Spinal cord (tissue), 10 donors: ENCODE measurements around the gene C10orf120. TPM values are rescaled to one million over a fixed set of nuclear protein-coding genes. Genes with fewer than 3 reads are reported as not detected.

Source experiments
- DNase-seq, 6 donors: peaks; one replicate each; pipeline versions ENCODE4 v3.0.0 to v3.0.0-alpha.2; 2013 to 2015; ENCODE audit warnings: low spot score in 6 of 6, low read depth in 4 of 6
- H3K27ac ChIP-seq: one replicate; pipeline ENCODE4 v1.5.1; 2013; ENCODE audit warnings: low read depth, low read length, control low read depth
- H3K27me3 ChIP-seq: one replicate; pipeline ENCODE4 v1.6.1; 2013; ENCODE audit warnings: low read length; ENCODE audit not compliant: control insufficient read depth, insufficient read depth
- H3K36me3 ChIP-seq: one replicate; pipeline ENCODE4 v1.6.1; 2013; ENCODE audit warnings: low read length; ENCODE audit not compliant: control insufficient read depth, insufficient read depth
- H3K4me1 ChIP-seq: one replicate; pipeline ENCODE4 v1.6.1; 2013; ENCODE audit warnings: low read length; ENCODE audit not compliant: control insufficient read depth, insufficient read depth
- H3K4me3 ChIP-seq: one replicate; pipeline ENCODE4 v1.5.1; 2013; ENCODE audit warnings: low read depth, low read length, control low read depth
- H3K9me3 ChIP-seq: one replicate; pipeline ENCODE4 v1.6.1; 2013; ENCODE audit warnings: low read length; ENCODE audit not compliant: control insufficient read depth, insufficient read depth
- WGBS: methylation state at CpG from one replicate; pipeline ENCODE4 v1.1.5; 2013; ENCODE audit warnings: missing lambda C conversion rate; ENCODE audit not compliant: insufficient coverage; 5-methylcytosine and 5-hydroxymethylcytosine counted together
- polyA plus RNA-seq, 2 donors: library from polyadenylated mRNA; unstranded; fragments of 120-200 nt; gene quantifications; one replicate each; pipeline ENCODE4 v1.2.1, GENCODE V29; 2013; ENCODE audit not compliant: insufficient read length in 2 of 2
- total RNA-seq, 2 donors: library from RNA; depleted of rRNA in 1 of 2; stranded (reverse); fragments of 120-200 nt in 1 of 2; fragments of >200 nt in 1 of 2; gene quantifications; one replicate each; pipeline versions ENCODE4 v1.2.3 to v1.2.4, GENCODE V29; 2013 to 2014
- donor health status: healthy.

C10orf120 gene
- total and polyA plus RNA-seq, 4 donors: not detected

- H3K27me3 ChIP-seq: peaks cover 4% of the 10 kb centered on the region
- no peaks in the 10 kb centered on the region for H3K36me3 ChIP-seq
- 84% methylated on average over 8 of the region's 9 CpGs for WGBS
- no peak for DNase-seq
- H3K9me3 ChIP-seq: no peaks in the 10 kb centered on the region
- H3K4me1 ChIP-seq: no peaks in the 10 kb centered on the region
- no peak overlapping the region for H3K4me3 ChIP-seq
- H3K27ac ChIP-seq: no peak overlapping the region
Observed at GRCh38 chr10:122707535-122707934, 7.9 kb upstream of the C10orf120 start.

- Histone ChIP-seq H3K4me1 (no peaks in the 10 kb centered on the region), H3K9me3 (no peaks in the 10 kb centered on the region), H3K36me3 (no peaks in the 10 kb centered on the region), H3K27me3 (peaks cover 3% of the 10 kb centered on the region), H3K4me3 (no peak overlapping the region), H3K27ac (no peak overlapping the region)
- WGBS: no CpG with 5 or more reads among the region's 4 CpGs
- no peak for DNase-seq
Observed at GRCh38 chr10:122706947-122707346, 7.3 kb upstream of the C10orf120 start.

GRCh38 chr10:122706467-122706866 is 6.8 kb upstream of the C10orf120 start:
- Histone ChIP-seq H3K36me3 (no peaks in the 10 kb centered on the region), H3K4me1 (no peaks in the 10 kb centered on the region), H3K4me3 (no peak overlapping the region), H3K27me3 (no peaks in the 10 kb centered on the region), H3K9me3 (no peaks in the 10 kb centered on the region), H3K27ac (no peak overlapping the region)
- no peak for DNase-seq
- WGBS: no CpG with 5 or more reads among the region's 2 CpGs

- H3K4me1 ChIP-seq: no peaks in the 10 kb centered on the region
- H3K4me3 ChIP-seq: no peak overlapping the region
- WGBS: 57% methylated on average over 6 of the region's 9 CpGs
- no peaks in the 10 kb centered on the region for H3K36me3 ChIP-seq
- H3K27me3 ChIP-seq: no peaks in the 10 kb centered on the region
- H3K9me3 ChIP-seq: no peaks in the 10 kb centered on the region
- no peak overlapping the region for H3K27ac ChIP-seq
- DNase-seq: peak in 4 of 6 donors; percentile 15 to 58 (median 40)
Observed at GRCh38 chr10:122703483-122704448, 4.1 kb upstream of the C10orf120 start.

GRCh38 chr10:122702275-122702674 is 2.6 kb upstream of the C10orf120 start:
- H3K27me3 ChIP-seq: no peaks in the 10 kb centered on the region
- no peaks in the 10 kb centered on the region for H3K9me3 ChIP-seq
- no CpG with 5 or more reads among the region's 2 CpGs for WGBS
- DNase-seq: peak in 1 of 6 donors; percentile 9
- no peaks in the 10 kb centered on the region for H3K4me1 ChIP-seq
- H3K27ac ChIP-seq: no peak overlapping the region
- no peak overlapping the region for H3K4me3 ChIP-seq
- H3K36me3 ChIP-seq: no peaks in the 10 kb centered on the region

GRCh38 chr10:122701652-122702051 is 2.0 kb upstream of the C10orf120 start:
- WGBS: 67% methylated on average over 2 of the region's 2 CpGs
- Histone ChIP-seq H3K9me3 (no peaks in the 10 kb centered on the region), H3K36me3 (no peaks in the 10 kb centered on the region), H3K27me3 (no peaks in the 10 kb centered on the region), H3K27ac (no peak overlapping the region), H3K4me3 (no peak overlapping the region), H3K4me1 (no peaks in the 10 kb centered on the region)
- no peak for DNase-seq

- Histone ChIP-seq H3K4me1 (no peaks in the 10 kb centered on the region), H3K36me3 (no peaks in the 10 kb centered on the region), H3K9me3 (no peaks in the 10 kb centered on the region), H3K27ac (no peak overlapping the region), H3K4me3 (no peak overlapping the region), H3K27me3 (no peaks in the 10 kb centered on the region)
- DNase-seq: no peak
- 100% methylated on average over 1 of the region's 1 CpG for WGBS
Observed at GRCh38 chr10:122696687-122697086, 3.0 kb downstream of the C10orf120 start.

- H3K4me3 ChIP-seq: no peak overlapping the region
- no peak for DNase-seq
Observed at GRCh38 chr10:122692744-122693143, 6.9 kb downstream of the C10orf120 start.

GRCh38 chr10:122689146-122689820 is 10.4 kb downstream of the C10orf120 start:
- WGBS: no CpG with 5 or more reads among the region's 6 CpGs
- Histone ChIP-seq H3K4me1 (no peaks in the 10 kb centered on the region), H3K36me3 (no peaks in the 10 kb centered on the region), H3K27me3 (peaks cover 2% of the 10 kb centered on the region), H3K9me3 (no peaks in the 10 kb centered on the region), H3K4me3 (no peak overlapping the region), H3K27ac (no peak overlapping the region)
- no peak for DNase-seq

More at GRCh38 chr10:122692744-122693143, 6.9 kb downstream of the C10orf120 start:
- 82% methylated on average over 2 of the region's 5 CpGs for WGBS
- Histone ChIP-seq H3K27ac (no peak overlapping the region), H3K9me3 (no peaks in the 10 kb centered on the region), H3K36me3 (no peaks in the 10 kb centered on the region), H3K4me1 (no peaks in the 10 kb centered on the region), H3K27me3 (peaks cover 2% of the 10 kb centered on the region)
